GM20431 (cell line): ENCODE results near the gene AGAP1.

Experiments
- in situ Hi-C: fragments of 300-500 bp; cut with MseI, MboI; formaldehyde crosslinking; loops from one replicate; pipeline ENCODE4 v1.15.0; 2020; ENCODE audit warnings: low sequenced_read_pairs; ENCODE audit not compliant: unreplicated experiment

AGAP1 gene

GRCh38 chr2:235901243-235901642, 407.4 kb downstream of the AGAP1 start:
- in situ Hi-C loops, result no loop called here

GRCh38 chr2:235903782-235904584, 410.1 kb downstream of the AGAP1 start:
- in situ Hi-C loops, result no loop called here

GRCh38 chr2:235904585-235904931, 410.7 kb downstream of the AGAP1 start:
- in situ Hi-C loops, result no loop called here

GRCh38 chr2:235908826-235909225, 415.0 kb downstream of the AGAP1 start:
- in situ Hi-C loops, result no loop called here

- in situ Hi-C loops, result no loop called here
Measured at GRCh38 chr2:235909358-235909757, 415.5 kb downstream of the AGAP1 start.

GRCh38 chr2:235910067-235910466, 416.2 kb downstream of the AGAP1 start:
- in situ Hi-C loops, result no loop called here

GRCh38 chr2:235911125-235911524, 417.3 kb downstream of the AGAP1 start:
- in situ Hi-C loops, result no loop called here

- in situ Hi-C loops, result no loop called here
Measured at GRCh38 chr2:235911633-235912233, 417.9 kb downstream of the AGAP1 start.

- in situ Hi-C loops, result no loop called here
Measured at GRCh38 chr2:235914756-235915155, 420.9 kb downstream of the AGAP1 start.

- in situ Hi-C loops, result no loop called here
Measured at GRCh38 chr2:235917506-235917905, 423.7 kb downstream of the AGAP1 start.

GRCh38 chr2:235918876-235919275, 425.0 kb downstream of the AGAP1 start:
- in situ Hi-C loops, result no loop called here

- in situ Hi-C loops, result no loop called here
Measured at GRCh38 chr2:235920216-235920865, 426.5 kb downstream of the AGAP1 start.

- in situ Hi-C loops, result no loop called here
Measured at GRCh38 chr2:235921508-235922191, 427.8 kb downstream of the AGAP1 start.

- in situ Hi-C loops, result no loop called here
Measured at GRCh38 chr2:235922839-235923238, 429.0 kb downstream of the AGAP1 start.

- in situ Hi-C loops, result no loop called here
Measured at GRCh38 chr2:235923859-235924674, 430.2 kb downstream of the AGAP1 start.

GRCh38 chr2:235924675-235925063, 430.8 kb downstream of the AGAP1 start:
- in situ Hi-C loops, result no loop called here

GRCh38 chr2:235925250-235925919, 431.5 kb downstream of the AGAP1 start:
- in situ Hi-C loops, result no loop called here

GRCh38 chr2:235926229-235926628, 432.4 kb downstream of the AGAP1 start:
- in situ Hi-C loops, result no loop called here

GRCh38 chr2:235928751-235929370, 435.0 kb downstream of the AGAP1 start:
- in situ Hi-C loops, result no loop called here
